Measurements from ENCODE around the gene DAGLB.
"Not testable (repeated sequence)": the region's sequence is repeated elsewhere in the genome, so short reads cannot be mapped to it uniquely, and the experiment has no call there.

The DAGLB gene

GRCh38 chr7:6397759-6398495 is 49.8 kb downstream of the DAGLB start:
- not testable (repeated sequence) for DNase-seq (ENCODE audit: low spot score)

GRCh38 chr7:6395898-6396595 is 51.7 kb downstream of the DAGLB start:
- DNase-seq (ENCODE audit: low spot score), result peak; percentile 77

- DNase-seq (ENCODE audit: low spot score), result no peak
These were observed 53.6 kb downstream of the DAGLB start for GRCh38 chr7:6394114-6394513.

GRCh38 chr7:6393667-6394056 is 54.1 kb downstream of the DAGLB start:
- no peak for DNase-seq (ENCODE audit: low spot score)

- peak; percentile 63 for DNase-seq (ENCODE audit: low spot score)
These were observed 54.8 kb downstream of the DAGLB start for GRCh38 chr7:6392712-6393666.

- DNase-seq (ENCODE audit: low spot score), result no peak
These were observed 58.0 kb downstream of the DAGLB start for GRCh38 chr7:6389728-6390127.

GRCh38 chr7:6387734-6388294 is 59.9 kb downstream of the DAGLB start:
- no peak for DNase-seq (ENCODE audit: low spot score)

GRCh38 chr7:6386779-6387178 is 61.0 kb downstream of the DAGLB start:
- no peak for DNase-seq (ENCODE audit: low spot score)

GRCh38 chr7:6385909-6386560 is 61.7 kb downstream of the DAGLB start:
- DNase-seq (ENCODE audit: low spot score), result no peak

- peak; percentile 53 for DNase-seq (ENCODE audit: low spot score)
These were observed 62.5 kb downstream of the DAGLB start for GRCh38 chr7:6385110-6385781.

- no peak for DNase-seq (ENCODE audit: low spot score)
These were observed 63.4 kb downstream of the DAGLB start for GRCh38 chr7:6384327-6384726.

GRCh38 chr7:6382817-6383216 is 64.9 kb downstream of the DAGLB start:
- no peak for DNase-seq (ENCODE audit: low spot score)

GRCh38 chr7:6381846-6382245 is 65.9 kb downstream of the DAGLB start:
- not testable (repeated sequence) for DNase-seq (ENCODE audit: low spot score)

GRCh38 chr7:6380310-6381095 is 67.3 kb downstream of the DAGLB start:
- no peak for DNase-seq (ENCODE audit: low spot score)

- no peak for DNase-seq (ENCODE audit: low spot score)
These were observed 67.9 kb downstream of the DAGLB start for GRCh38 chr7:6379886-6380285.

GRCh38 chr7:6378556-6378955 is 69.2 kb downstream of the DAGLB start:
- DNase-seq (ENCODE audit: low spot score), result not testable (repeated sequence)

- no peak for DNase-seq (ENCODE audit: low spot score)
These were observed 70.9 kb downstream of the DAGLB start for GRCh38 chr7:6376820-6377219.

- DNase-seq (ENCODE audit: low spot score), result peak; percentile 58
These were observed 72.2 kb downstream of the DAGLB start for GRCh38 chr7:6375348-6376101.

- peak; percentile 6 for DNase-seq (ENCODE audit: low spot score)
These were observed 80.0 kb downstream of the DAGLB start for GRCh38 chr7:6367701-6368211.
